ENCODE results near the gene PLEKHH1.

- TF ChIP-seq EP300 (conservative IDR thresholded peaks at IDR 0.05; ENCODE audit: poor library complexity, severe bottlenecking), result no peak
- no peak for TF ChIP-seq CTCF (IDR thresholded peaks at IDR 0.05; ENCODE audit: poor library complexity, severe bottlenecking)
- no peak for TF ChIP-seq POLR2AphosphoS5 (IDR thresholded peaks at IDR 0.05)
- no peak for TF ChIP-seq EZH2 (IDR thresholded peaks at IDR 0.05; ENCODE audit: borderline replicate concordance, insufficient read depth, low read length, poor library complexity, severe bottlenecking)
- no peak for TF ChIP-seq TAF1 (IDR thresholded peaks at IDR 0.05; ENCODE audit: low read depth)
These were observed 34.6 kb downstream of the PLEKHH1 start for GRCh38 chr14:67567654-67568053.

Measured in neural cell (in vitro differentiated cells).